ENCODE data around the gene ADGRD1.

Gene ADGRD1

GRCh38 chr12:131007031-131007739, 53.5 kb downstream of the ADGRD1 start:
- DNase-seq (ENCODE audit: low read depth), result no peak

- no peak for DNase-seq (ENCODE audit: low read depth)
Observed at GRCh38 chr12:131007740-131008117, 54.0 kb downstream of the ADGRD1 start.

GRCh38 chr12:131008131-131008912, 54.6 kb downstream of the ADGRD1 start:
- no peak for DNase-seq (ENCODE audit: low read depth)

GRCh38 chr12:131008913-131009270, 55.2 kb downstream of the ADGRD1 start:
- DNase-seq (ENCODE audit: low read depth), result no peak

- no peak for DNase-seq (ENCODE audit: low read depth)
Observed at GRCh38 chr12:131009595-131010395, 56.1 kb downstream of the ADGRD1 start.

GRCh38 chr12:131010396-131011131, 56.9 kb downstream of the ADGRD1 start:
- no peak for DNase-seq (ENCODE audit: low read depth)

- no peak for DNase-seq (ENCODE audit: low read depth)
Observed at GRCh38 chr12:131011165-131012079, 57.7 kb downstream of the ADGRD1 start.

GRCh38 chr12:131012279-131013069, 58.8 kb downstream of the ADGRD1 start:
- DNase-seq (ENCODE audit: low read depth), result no peak

- DNase-seq (ENCODE audit: low read depth), result no peak
Observed at GRCh38 chr12:131013118-131013517, 59.4 kb downstream of the ADGRD1 start.

GRCh38 chr12:131014343-131014742, 60.6 kb downstream of the ADGRD1 start:
- DNase-seq (ENCODE audit: low read depth), result no peak

- no peak for DNase-seq (ENCODE audit: low read depth)
Observed at GRCh38 chr12:131015581-131016337, 62.1 kb downstream of the ADGRD1 start.

GRCh38 chr12:131017477-131017991, 63.8 kb downstream of the ADGRD1 start:
- no peak for DNase-seq (ENCODE audit: low read depth)

GRCh38 chr12:131018019-131018620, 64.4 kb downstream of the ADGRD1 start:
- DNase-seq (ENCODE audit: low read depth), result no peak

GRCh38 chr12:131018808-131019397, 65.2 kb downstream of the ADGRD1 start:
- no peak for DNase-seq (ENCODE audit: low read depth)

GRCh38 chr12:131020326-131021153, 66.8 kb downstream of the ADGRD1 start:
- DNase-seq (ENCODE audit: low read depth), result no peak

- no peak for DNase-seq (ENCODE audit: low read depth)
Observed at GRCh38 chr12:131021154-131021541, 67.4 kb downstream of the ADGRD1 start.

GRCh38 chr12:131024026-131024425, 70.3 kb downstream of the ADGRD1 start:
- no peak for DNase-seq (ENCODE audit: low read depth)

Measured in stimulated activated CD8-positive, alpha-beta memory T cell treated with anti-CD3 and anti-CD28 coated beads, Interleukin-12 subunit alpha, Interleukin-12 subunit beta, amount 100 ng/mL, for 1 hour (primary cell).